Measurements from ENCODE around the gene PNPLA3.

Gene PNPLA3

GRCh38 chr22:43923631-43924464 is at the start of gene PNPLA3:
Gene PNPLA3 (plus strand): TSS chr22:43923805. CDS start chr22:43923912, 107 bp downstream.
- DNase-seq (ENCODE audit: low spot score), result peak; percentile 75

GRCh38 chr22:43876866-43877509 is 46.6 kb upstream of the PNPLA3 start:
- no peak for DNase-seq (ENCODE audit: low spot score)

GRCh38 chr22:43878079-43878795 is 45.4 kb upstream of the PNPLA3 start:
- no peak for DNase-seq (ENCODE audit: low spot score)

GRCh38 chr22:43878831-43879550 is 44.6 kb upstream of the PNPLA3 start:
- DNase-seq (ENCODE audit: low spot score), result no peak

GRCh38 chr22:43879901-43880540 is 43.6 kb upstream of the PNPLA3 start:
- DNase-seq (ENCODE audit: low spot score), result no peak

- no peak for DNase-seq (ENCODE audit: low spot score)
Measured at GRCh38 chr22:43880541-43880991, 43.0 kb upstream of the PNPLA3 start.

GRCh38 chr22:43881091-43882061 is 42.2 kb upstream of the PNPLA3 start:
- no peak for DNase-seq (ENCODE audit: low spot score)

- no peak for DNase-seq (ENCODE audit: low spot score)
Measured at GRCh38 chr22:43882122-43882767, 41.4 kb upstream of the PNPLA3 start.

- peak; percentile 84 for DNase-seq (ENCODE audit: low spot score)
Measured at GRCh38 chr22:43883012-43883661, 40.5 kb upstream of the PNPLA3 start.

- no peak for DNase-seq (ENCODE audit: low spot score)
Measured at GRCh38 chr22:43883719-43884415, 39.7 kb upstream of the PNPLA3 start.

- peak; percentile 51 for DNase-seq (ENCODE audit: low spot score)
Measured at GRCh38 chr22:43884600-43885318, 38.8 kb upstream of the PNPLA3 start.

GRCh38 chr22:43885319-43885671 is 38.3 kb upstream of the PNPLA3 start:
- DNase-seq (ENCODE audit: low spot score), result no peak

GRCh38 chr22:43885786-43886185 is 37.8 kb upstream of the PNPLA3 start:
- DNase-seq (ENCODE audit: low spot score), result no peak

GRCh38 chr22:43886231-43886630 is 37.4 kb upstream of the PNPLA3 start:
- no peak for DNase-seq (ENCODE audit: low spot score)

- no peak for DNase-seq (ENCODE audit: low spot score)
Measured at GRCh38 chr22:43887391-43887790, 36.2 kb upstream of the PNPLA3 start.

GRCh38 chr22:43888740-43889139 is 34.9 kb upstream of the PNPLA3 start:
- no peak for DNase-seq (ENCODE audit: low spot score)

GRCh38 chr22:43889201-43889859 is 34.3 kb upstream of the PNPLA3 start:
- DNase-seq (ENCODE audit: low spot score), result no peak

GRCh38 chr22:43889860-43890253 is 33.7 kb upstream of the PNPLA3 start:
- peak; percentile 11 for DNase-seq (ENCODE audit: low spot score)

All from kidney tubule cell (primary cell).